Measurements from ENCODE around the gene NMNAT3. TPM values are rescaled to one million over a fixed set of nuclear protein-coding genes. Genes with fewer than 3 reads are reported as not detected.

NMNAT3 gene
- total RNA-seq, 1 donor from 2014 or later: 12.1 TPM

DNA sequence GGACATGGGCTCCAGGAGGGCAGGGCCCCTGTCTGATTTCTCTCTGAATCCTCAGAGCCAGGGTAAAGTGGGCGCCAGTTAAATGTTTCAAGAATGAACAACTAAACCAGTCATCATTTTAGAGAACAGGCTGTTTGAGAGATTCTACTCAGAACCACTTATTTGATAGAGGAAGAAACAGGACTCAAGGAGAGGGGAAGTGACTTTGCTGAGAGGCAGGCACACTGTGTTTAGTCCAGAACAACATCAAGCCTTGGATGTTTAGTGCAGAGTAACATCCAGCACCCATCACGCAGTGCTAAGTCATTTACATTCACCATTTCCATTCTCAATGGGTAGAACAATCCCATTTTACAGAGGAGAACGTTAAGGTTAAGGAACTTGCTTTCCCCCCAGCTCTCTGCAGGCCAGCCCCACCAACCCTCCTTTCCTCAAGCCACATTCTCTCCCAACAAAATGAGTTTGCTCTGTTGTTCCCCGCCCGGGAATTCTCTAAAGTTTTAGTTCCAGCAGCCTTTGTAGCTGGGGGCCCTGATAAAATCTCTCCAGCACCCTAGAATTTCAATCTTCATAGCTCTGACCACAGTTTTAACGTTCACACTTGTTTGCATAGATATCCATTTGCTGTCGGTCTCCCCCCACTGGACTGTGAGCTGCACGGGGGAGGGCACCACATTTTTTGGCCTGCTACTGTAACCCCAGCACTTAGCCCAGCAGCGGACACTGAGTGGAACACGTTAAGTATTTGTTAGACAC, 962 bp downstream of the NMNAT3 start:
- intact Hi-C loops (cut with DNase I): no loop called here
- DNase-seq: no peak
- peak; percentile 9 for ATAC-seq (ENCODE audit: poor library complexity)

DNA sequence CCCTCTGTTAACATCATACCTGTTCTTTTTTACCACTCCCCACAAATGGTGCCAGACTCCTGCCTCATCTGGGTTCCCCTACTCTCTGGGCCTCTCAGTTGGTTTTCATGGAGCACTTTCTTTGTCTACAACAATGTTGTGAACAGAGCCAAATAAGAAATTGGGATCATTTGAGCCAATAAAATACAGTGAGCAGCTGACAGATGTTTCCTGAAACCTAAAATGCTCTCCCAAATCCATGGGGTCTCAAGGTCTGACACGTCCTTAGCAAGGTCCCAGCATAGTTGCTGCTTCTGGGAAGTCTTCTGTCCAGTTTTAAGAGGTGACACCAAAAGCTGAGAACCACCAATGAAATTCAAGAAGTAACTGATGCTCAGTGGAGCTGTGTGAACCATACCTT, 1.7 kb downstream of the NMNAT3 start:
- intact Hi-C loops (cut with DNase I): no loop called here
- ATAC-seq (ENCODE audit: poor library complexity) (no peak), DNase-seq (no peak)

DNA sequence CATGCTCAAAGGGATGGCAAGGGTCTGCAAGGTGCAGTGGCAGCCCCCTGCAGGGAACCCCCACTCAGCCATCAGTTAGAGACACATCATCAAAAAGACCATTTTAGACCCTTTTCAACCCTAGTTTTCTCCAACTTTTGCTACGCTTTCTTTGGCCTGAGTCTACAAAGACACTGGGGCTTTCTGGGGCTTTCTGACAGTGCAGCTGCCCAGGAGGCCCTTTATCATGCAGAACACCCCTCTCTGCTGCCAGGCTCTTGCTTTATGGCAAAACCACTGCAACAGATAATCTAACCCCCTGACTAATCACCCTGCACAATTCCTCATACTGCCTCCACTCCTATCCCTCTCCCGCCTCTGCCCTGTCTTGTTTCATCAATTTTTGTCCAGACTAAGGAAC, 2.4 kb downstream of the NMNAT3 start:
- no peak for ATAC-seq (ENCODE audit: poor library complexity)
- intact Hi-C loops (cut with DNase I): no loop called here
- DNase-seq: no peak

DNA sequence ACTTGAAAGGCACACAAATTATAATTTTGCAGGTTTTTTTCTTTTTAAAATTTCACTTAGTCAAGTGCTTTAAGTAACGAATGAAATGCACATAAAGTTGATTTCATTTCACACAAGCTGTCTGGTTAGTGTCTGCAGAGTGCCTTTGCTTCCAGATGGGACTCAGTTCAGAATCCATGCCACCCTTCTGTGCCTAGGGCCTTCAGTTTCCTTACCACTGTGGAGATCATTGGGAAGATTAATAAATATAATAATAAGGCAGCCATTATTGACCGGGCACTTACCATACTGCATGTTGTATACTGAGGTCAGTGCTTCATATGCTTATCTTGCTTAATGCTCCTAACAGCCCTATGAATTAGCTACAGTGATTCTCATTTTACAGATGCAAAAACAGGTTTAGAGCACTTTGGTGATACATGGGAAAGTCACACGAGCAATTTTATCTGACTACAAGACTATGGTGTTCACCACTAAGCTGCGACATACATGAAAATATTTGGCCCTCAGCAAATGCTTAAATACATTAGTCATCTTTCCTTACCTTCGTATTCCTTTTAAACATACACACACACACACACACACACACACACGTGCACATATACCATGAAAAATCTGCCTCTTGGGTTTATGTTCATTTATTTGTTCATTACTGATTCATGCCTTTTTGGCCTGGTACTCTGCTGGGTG, 3.1 kb downstream of the NMNAT3 start:
- ATAC-seq (ENCODE audit: poor library complexity) (no peak), DNase-seq (no peak)
- intact Hi-C loops (cut with DNase I): no loop called here

DNA sequence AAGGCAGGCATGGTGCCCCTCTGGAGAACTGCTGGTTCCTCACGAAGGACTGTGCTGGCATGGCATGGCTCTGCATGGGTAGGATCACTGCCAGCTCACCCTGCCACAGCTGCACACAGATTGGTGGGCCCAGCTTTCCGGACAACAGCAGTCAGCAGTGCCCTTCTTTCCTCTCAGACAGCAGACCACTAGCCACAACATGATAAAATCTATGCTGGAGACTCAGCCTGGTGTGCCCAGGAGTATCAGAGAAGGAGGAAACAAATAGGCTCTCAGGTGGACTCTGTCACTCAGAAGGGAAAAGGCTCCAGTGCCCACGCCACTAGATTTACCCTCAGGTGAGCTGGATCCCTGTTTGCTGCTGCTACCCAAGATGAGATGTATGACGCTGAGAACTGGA, 4.9 kb downstream of the NMNAT3 start:
- ATAC-seq (ENCODE audit: poor library complexity) (no peak), DNase-seq (no peak)
- intact Hi-C loops (cut with DNase I): no loop called here

DNA sequence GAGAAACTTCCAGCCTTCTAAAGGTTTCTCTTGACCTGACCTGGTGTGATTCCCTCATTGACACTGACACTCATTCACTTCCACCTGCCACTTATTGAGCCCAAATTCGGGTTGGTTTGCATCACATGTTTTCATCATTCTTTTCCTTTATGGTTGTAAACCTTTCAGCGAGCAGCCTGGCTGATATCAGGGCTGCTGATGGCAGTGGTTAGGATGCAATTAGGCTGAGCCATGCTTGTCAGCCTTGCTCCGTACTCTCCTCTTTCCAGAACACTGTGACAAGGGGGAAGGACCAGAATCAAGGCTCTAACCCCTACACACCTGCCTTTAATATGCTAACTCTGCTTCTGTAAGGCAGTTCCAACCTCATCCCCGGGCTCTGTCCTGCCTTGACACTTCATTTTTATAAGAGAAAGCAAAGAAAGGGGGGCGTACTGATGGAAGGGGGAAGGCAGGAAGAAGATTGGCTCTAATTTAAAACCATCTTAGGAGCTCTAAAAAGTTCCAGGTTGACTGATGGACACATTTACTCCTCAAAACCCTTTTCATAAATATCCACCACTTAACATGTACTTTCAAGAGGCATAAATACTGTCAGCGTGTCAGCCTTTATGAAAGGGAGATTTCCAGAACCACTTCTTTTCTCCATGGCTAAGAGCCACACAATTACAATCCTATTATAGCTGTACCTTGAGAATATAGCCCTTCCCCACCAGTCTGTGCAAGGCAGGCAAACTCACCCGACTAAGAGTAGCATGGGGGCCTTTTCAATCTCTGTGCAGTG, 5.7 kb downstream of the NMNAT3 start:
- no peak for ATAC-seq (ENCODE audit: poor library complexity)
- intact Hi-C loops (cut with DNase I): no loop called here
- DNase-seq: no peak

DNA sequence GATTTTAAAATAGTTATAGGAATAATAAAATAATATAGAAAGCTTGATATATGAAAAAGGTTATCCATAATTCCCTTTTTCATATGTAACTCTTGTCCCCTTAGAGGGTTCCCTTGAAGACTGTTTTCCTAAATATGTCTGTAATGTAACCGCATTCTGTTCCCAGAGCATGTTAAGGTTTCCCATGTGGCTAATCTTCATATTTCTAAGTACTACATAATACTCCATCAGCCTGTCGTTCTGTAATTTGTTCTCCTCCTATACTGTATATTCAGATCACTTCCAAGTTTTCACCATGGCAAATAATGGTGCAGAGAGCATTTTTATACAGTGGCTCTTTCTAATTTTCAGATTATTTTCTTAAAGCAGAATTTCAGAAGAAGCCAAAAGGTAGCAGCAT, 6.7 kb downstream of the NMNAT3 start:
- no peak for DNase-seq
- no peak for ATAC-seq (ENCODE audit: poor library complexity)
- intact Hi-C loops (cut with DNase I): no loop called here

DNA sequence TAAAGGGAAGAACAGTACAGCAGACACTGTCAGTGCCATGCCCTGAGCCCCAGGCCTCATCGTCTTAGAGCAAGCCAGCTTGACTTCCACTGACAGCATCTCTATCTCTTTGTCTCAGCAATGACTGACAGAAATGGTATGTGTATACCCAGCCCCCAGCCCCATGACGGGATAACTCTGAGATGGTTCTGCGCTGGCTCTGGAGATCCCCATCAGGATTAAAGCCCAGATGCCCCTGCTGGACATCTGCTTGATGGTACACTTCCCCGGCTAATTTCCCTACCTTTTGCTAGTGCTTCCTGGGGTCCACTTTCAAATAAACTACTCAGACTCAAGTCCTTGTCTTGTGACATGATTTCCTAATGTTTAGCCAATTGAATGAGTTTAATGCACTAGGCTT, 7.6 kb downstream of the NMNAT3 start:
- no peak for ATAC-seq (ENCODE audit: poor library complexity)
- DNase-seq: no peak
- intact Hi-C loops (cut with DNase I): no loop called here

DNA sequence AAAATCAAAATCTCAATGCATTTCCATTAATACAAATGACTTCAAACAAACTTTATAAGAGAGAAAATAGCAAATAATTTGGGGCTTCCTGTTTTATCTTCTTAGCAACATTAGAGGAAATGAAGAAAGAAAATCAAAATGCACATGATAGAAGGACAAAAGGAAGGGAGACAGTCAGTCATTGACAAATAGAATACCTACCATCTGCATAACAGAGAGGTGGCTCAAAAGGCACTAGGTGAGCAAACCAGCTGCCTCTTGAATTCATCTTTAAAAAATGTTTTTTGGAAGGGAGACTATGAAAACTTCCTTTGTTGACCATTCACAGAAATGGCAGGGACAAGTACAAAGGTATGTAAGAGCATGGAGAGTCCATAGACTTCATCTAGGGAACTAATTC, 9.4 kb downstream of the NMNAT3 start:
- DNase-seq: no peak
- intact Hi-C loops (cut with DNase I): no loop called here
- no peak for ATAC-seq (ENCODE audit: poor library complexity)

DNA sequence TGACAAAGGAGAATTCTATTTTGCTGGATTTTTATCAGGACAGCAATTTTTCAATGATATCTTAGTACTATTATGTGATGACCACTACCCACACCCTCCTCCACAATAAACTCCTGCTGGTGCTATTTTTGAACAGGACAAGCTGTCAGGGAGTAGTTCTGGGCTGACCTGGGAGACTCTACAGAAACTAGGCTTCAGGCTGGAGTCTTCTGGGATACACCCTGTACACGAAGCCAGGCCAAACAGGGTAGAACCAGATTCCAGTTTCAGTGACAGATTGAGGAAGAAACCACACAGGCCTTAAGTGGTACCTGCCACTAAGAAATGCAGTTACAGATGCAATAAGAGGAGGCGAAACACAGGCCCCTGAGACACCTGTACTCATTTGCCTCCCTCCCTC, 12.8 kb downstream of the NMNAT3 start:
- no peak for DNase-seq
- intact Hi-C loops (cut with DNase I): no loop called here
- peak; percentile 63 for ATAC-seq (ENCODE audit: poor library complexity)

DNA sequence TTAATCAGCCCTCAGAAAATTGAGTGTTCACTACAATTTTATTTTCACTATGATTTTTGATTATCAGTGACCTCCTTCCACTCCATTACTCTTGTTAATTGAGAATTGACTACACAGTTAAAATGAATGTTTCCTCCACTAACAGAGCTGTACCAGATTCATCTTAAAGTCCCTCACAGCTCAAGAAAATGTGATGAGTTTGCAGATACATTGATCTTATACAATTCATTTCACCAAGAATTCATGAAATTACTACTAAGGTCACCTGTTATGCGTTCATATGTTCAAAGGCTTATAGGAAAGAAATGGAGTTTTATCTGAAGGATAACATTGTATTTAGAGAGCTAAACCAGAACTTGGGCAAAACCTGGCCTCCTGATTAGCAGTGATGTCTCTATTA, 17.5 kb downstream of the NMNAT3 start:
- DNase-seq (no peak), ATAC-seq (ENCODE audit: poor library complexity) (no peak)
- intact Hi-C loops (cut with DNase I): no loop called here

DNA sequence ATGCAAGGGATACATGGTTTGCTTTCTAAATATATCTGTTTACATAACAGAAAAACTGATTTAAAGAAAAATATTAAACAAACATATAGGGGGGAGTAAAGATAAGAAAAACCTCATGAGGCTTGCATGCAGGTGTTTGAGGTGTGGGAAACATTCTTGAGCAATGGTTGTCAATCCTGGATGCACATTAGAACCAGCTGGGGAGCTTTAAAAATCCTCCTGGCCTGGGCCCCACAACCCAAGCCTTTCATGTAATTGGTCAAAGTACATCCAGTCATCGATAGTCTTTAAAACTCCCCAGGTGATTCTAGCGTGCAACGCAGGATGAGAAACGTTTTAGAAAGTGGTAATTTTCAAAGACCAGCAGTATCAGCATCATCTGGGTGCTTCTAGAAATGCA, 18.3 kb downstream of the NMNAT3 start:
- ATAC-seq (ENCODE audit: poor library complexity) (no peak), DNase-seq (no peak)
- intact Hi-C loops (cut with DNase I): no loop called here

DNA sequence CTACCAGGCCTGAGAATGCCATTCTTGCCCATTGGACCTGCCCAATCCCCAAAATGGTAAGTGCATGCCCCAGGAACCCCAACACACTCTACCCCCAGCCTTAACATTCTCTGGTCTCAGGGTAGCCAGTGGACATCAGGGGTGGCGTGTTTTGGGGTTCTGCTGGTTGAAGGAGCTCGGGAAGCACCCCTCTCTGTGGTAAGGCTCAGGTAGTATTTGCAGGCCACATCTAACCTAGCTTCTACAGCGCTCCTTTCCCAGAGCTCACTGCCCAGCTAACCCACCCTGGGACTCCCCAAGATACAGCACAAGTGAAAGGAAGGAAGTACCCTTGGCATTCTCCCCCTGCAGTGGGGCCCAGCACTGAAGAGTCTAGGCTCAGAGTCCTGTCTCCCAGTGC, 19.8 kb downstream of the NMNAT3 start:
- ATAC-seq (ENCODE audit: poor library complexity): no peak
- intact Hi-C loops (cut with DNase I): no loop called here
- DNase-seq: no peak

DNA sequence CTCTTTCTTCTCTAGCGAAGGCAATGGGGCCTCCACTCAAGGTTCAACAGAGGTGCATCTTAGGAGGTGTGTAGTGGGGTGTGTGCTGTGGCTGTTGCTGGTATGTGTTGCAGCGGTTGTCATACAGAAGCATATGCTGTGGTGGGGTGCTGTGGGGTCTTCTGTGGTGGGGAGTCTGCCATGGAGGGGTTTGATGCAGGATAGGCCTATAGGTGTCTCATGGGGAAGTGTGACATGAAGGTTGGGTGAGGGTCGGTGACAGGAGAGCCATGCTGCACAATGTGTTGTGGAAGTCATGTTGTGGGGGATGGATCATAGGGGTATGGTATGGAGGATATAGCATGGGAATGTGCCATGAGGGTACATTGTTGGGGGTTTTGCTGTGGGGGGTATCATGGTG, 20.3 kb downstream of the NMNAT3 start:
- ATAC-seq (ENCODE audit: poor library complexity): no peak
- DNase-seq: no peak
- intact Hi-C loops (cut with DNase I): no loop called here

DNA sequence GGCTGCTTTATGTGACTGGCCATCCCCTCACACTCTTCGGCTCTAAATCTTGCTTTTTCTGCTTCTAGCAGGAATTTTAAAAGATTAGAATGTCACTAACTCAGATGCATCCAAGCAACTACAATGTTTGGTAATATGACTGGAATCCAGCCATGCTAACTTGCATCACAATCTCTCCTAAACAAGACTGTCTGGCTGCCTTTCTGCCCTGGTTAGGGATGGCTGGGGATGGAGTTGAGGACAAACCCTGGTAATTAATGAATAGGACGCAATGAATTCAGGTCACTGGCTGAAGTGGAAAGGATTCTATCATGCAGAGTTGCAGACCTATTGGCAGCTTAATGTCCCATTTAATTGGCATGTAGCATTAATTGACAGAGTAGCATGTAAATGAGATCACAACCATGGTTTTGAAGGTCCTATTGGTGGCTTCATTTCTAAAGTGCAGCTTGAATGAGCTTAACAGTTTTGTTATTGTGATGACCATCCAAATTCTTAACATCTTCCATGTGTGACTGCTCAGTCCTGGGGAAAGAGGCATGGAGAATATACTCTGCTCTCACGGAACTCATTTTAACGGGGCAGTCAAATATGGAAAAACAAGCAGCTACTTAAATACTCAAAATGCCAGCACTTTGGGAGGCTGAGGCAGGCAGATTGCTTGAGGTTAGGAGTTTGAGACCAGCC, 21.7 kb downstream of the NMNAT3 start:
- intact Hi-C loops (cut with DNase I): no loop called here
- no peak for DNase-seq
- peak; percentile 86 for ATAC-seq (ENCODE audit: poor library complexity)

DNA sequence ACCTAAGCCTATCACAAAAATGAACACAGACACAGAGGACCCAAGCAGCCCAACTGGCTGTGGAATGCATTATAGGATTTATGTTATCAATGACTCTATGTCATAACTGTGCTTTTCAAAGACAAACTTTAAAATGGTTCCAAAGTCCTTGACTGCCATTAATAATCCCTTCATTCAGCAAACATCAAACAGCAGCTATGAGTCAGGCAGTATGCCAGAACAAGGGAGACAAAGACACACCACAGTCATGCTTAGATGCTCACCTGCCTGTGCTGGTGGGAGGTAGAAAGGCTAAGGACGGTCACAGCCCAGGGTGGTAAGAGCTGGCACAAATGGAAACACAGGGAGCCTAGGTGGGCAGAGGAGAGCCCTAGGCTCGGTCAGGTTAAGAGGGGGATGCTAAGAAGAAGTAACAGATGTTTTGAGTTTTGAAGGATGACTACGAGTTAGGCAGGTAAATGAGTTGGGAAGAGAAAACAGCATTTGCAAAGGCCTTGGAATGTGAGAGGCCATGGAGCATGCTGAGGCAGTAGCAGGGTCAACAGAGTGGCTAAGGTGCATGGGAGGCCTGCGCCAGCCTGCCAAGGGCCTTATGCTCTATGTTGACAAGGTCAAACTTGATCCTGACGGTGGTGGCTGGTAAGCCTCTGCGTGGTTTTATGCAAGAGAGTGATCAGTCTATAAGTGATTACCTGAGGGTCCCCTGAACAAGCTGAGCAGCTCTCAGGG, 23.0 kb downstream of the NMNAT3 start:
- ATAC-seq (ENCODE audit: poor library complexity): no peak
- DNase-seq: no peak
- intact Hi-C loops (cut with DNase I): no loop called here

DNA sequence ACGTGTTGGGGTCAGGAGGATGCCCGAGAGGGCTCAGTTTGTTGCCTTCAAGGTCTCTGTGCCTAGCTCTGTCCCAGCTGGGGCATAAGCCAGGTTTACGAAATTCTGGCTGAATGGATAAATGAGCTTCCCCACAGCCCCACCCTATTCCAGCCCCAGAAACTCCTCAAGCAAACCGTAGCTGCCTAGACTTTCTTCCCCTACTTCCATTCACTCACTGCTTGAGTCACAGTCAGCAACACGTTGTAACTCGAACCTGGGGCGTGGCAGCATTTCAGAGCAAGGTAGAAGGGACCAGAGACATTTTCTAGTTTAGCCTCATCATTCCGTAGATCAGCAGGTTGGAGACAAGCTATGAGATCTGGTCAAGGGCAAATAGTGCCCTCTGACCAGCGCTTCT, 24.2 kb downstream of the NMNAT3 start:
- ATAC-seq (ENCODE audit: poor library complexity) (peak; percentile 49), DNase-seq (no peak)
- intact Hi-C loops (cut with DNase I): no loop called here

DNA sequence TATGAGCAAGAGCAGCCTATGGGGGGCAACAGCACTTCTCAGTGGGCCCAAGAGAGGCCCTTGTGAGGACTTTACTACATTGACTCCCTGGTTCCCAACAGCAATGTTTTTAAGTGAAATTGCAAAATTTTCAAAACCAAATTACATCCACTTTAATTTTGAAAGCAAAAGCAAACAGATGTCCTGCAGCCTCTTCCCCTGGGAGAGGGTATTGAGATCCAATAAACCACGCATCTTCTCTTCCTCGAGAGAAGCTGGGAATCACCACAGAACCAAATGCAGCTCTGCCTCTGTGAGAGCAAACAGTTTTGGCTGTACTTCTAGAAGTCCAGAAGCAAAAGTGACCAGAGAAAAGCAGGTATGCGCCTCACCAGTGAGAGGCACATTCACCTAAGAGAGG, 25.2 kb downstream of the NMNAT3 start:
- no peak for ATAC-seq (ENCODE audit: poor library complexity)
- no peak for DNase-seq
- intact Hi-C loops (cut with DNase I): no loop called here
